ENCODE data around the gene EYA4.

DNA sequence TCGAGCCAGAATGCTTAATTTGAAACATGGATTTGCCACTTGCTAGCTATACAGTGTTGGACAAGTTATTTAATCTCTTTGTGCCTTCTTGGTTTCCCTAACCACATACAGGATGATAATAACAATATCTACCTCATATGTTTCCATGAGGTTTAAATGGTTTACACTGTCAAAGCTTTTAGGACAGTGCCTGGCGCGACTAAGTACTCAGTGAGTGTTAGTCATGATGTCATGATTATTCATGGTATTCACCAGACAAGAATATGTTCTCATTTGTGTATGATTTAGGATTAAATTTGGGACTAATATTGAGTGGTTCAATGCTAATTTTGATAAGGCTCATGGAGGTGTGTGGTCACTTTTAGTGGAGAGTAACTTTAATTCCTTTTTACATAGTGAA lies 167.4 kb downstream of the EYA4 start:
- TF ChIP-seq EZH2 (IDR thresholded peaks at IDR 0.05; ENCODE audit: low read length, unreplicated experiment) (no peak), EZH2phosphoT487 (IDR thresholded peaks at IDR 0.05; ENCODE audit: borderline replicate concordance, low read length) (no peak)
- TF ChIP-seq, protein P1, sequence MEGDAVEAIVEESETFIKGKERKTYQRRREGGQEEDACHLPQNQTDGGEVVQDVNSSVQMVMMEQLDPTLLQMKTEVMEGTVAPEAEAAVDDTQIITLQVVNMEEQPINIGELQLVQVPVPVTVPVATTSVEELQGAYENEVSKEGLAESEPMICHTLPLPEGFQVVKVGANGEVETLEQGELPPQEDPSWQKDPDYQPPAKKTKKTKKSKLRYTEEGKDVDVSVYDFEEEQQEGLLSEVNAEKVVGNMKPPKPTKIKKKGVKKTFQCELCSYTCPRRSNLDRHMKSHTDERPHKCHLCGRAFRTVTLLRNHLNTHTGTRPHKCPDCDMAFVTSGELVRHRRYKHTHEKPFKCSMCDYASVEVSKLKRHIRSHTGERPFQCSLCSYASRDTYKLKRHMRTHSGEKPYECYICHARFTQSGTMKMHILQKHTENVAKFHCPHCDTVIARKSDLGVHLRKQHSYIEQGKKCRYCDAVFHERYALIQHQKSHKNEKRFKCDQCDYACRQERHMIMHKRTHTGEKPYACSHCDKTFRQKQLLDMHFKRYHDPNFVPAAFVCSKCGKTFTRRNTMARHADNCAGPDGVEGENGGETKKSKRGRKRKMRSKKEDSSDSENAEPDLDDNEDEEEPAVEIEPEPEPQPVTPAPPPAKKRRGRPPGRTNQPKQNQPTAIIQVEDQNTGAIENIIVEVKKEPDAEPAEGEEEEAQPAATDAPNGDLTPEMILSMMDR (conservative IDR thresholded peaks at IDR 0.05; ENCODE audit: low read depth, low read length), result no peak

Data from PC-3 (cell line).